NCI-H1105 (cell line): ENCODE data around the gene CNPY1.
"Not testable (repeated sequence)": the region's sequence is repeated elsewhere in the genome, so short reads cannot be mapped to it uniquely, and the experiment has no call there.

Experiments
- DNase-seq: peaks from one replicate; lab custom pipeline; 2025; lab: John Stamatoyannopoulos, UW

The CNPY1 gene

GRCh38 chr7:155578016-155578415 is 31.7 kb upstream of the CNPY1 start:
- no peak for DNase-seq

GRCh38 chr7:155577509-155577905 is 31.1 kb upstream of the CNPY1 start:
- DNase-seq, result no peak

- DNase-seq, result no peak
These were observed 30.6 kb upstream of the CNPY1 start for GRCh38 chr7:155576900-155577508.

GRCh38 chr7:155576416-155576815 is 30.1 kb upstream of the CNPY1 start:
- no peak for DNase-seq

GRCh38 chr7:155574556-155575290 is 28.4 kb upstream of the CNPY1 start:
- DNase-seq, result no peak

GRCh38 chr7:155571581-155572345 is 25.4 kb upstream of the CNPY1 start:
- no peak for DNase-seq

GRCh38 chr7:155570991-155571390 is 24.6 kb upstream of the CNPY1 start:
- no peak for DNase-seq

GRCh38 chr7:155570171-155570958 is 24.0 kb upstream of the CNPY1 start:
- no peak for DNase-seq

- no peak for DNase-seq
These were observed 23.3 kb upstream of the CNPY1 start for GRCh38 chr7:155569681-155570080.

GRCh38 chr7:155568842-155569494 is 22.6 kb upstream of the CNPY1 start:
- peak; percentile 51 for DNase-seq

GRCh38 chr7:155568333-155568660 is 21.9 kb upstream of the CNPY1 start:
- no peak for DNase-seq

GRCh38 chr7:155567646-155568332 is 21.4 kb upstream of the CNPY1 start:
- DNase-seq, result no peak

- no peak for DNase-seq
These were observed 19.9 kb upstream of the CNPY1 start for GRCh38 chr7:155566011-155566836.

- no peak for DNase-seq
These were observed 19.2 kb upstream of the CNPY1 start for GRCh38 chr7:155565596-155565995.

GRCh38 chr7:155562976-155563375 is 16.6 kb upstream of the CNPY1 start:
- not testable (repeated sequence) for DNase-seq

GRCh38 chr7:155562106-155562505 is 15.7 kb upstream of the CNPY1 start:
- DNase-seq, result no peak

GRCh38 chr7:155560982-155561686 is 14.8 kb upstream of the CNPY1 start:
- no peak for DNase-seq

- no peak for DNase-seq
These were observed 14.0 kb upstream of the CNPY1 start for GRCh38 chr7:155560196-155560885.

GRCh38 chr7:155559519-155560108 is 13.3 kb upstream of the CNPY1 start:
- no peak for DNase-seq
